ENCODE measurements around the gene SPATA18.

DNA sequence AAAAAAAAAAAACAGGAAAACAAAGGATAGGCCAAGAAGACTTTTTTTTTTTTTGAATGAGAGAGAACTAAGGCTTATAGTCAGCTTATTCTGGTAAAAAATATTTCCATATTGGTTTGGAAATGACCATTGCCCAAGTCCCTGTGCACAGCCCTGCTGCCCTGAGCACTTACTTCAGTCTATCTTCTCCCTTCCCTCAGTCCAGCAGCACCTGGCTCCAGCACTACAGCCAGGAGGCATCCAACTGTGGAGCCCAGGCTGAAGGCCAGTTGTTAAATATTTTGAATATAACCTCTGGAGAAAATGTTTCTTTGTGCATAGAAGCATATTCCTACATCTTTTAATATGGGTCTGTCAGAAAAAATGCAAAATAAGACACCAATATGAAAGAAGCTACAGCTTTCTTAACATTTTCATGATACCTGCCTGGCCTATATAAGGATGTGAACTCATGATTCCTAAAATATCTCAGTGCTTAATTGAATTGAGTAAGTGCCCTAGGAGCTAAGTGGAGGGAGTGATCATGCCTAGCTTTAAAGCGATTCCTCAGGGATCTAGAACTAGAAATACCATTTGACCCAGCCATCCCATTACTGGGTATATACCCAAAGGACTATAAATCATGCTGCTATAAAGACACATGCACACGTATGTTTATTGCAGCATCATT, 45.4 kb upstream of the SPATA18 start:
- TF ChIP-seq, protein P1, sequence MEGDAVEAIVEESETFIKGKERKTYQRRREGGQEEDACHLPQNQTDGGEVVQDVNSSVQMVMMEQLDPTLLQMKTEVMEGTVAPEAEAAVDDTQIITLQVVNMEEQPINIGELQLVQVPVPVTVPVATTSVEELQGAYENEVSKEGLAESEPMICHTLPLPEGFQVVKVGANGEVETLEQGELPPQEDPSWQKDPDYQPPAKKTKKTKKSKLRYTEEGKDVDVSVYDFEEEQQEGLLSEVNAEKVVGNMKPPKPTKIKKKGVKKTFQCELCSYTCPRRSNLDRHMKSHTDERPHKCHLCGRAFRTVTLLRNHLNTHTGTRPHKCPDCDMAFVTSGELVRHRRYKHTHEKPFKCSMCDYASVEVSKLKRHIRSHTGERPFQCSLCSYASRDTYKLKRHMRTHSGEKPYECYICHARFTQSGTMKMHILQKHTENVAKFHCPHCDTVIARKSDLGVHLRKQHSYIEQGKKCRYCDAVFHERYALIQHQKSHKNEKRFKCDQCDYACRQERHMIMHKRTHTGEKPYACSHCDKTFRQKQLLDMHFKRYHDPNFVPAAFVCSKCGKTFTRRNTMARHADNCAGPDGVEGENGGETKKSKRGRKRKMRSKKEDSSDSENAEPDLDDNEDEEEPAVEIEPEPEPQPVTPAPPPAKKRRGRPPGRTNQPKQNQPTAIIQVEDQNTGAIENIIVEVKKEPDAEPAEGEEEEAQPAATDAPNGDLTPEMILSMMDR (IDR thresholded peaks at IDR 0.05 in 4 of 5, conservative IDR thresholded peaks at IDR 0.05 in 1 of 5), result no peak
- no peak for TF ChIP-seq POLR2A (IDR thresholded peaks at IDR 0.05)
